ENCODE results near the gene ABCC5. TPM values are rescaled to one million over a fixed set of nuclear protein-coding genes. Genes with fewer than 3 reads are reported as not detected.
"Not testable (repeated sequence)": the region's sequence is repeated elsewhere in the genome, so short reads cannot be mapped to it uniquely, and the experiment has no call there.

The ABCC5 gene
- total and polyA plus RNA-seq, 2 experiments from 2014 or later: 68.8 to 92.0 TPM

- no peak for TF ChIP-seq CTCF (IDR thresholded peaks at IDR 0.05; ENCODE audit: low read depth, low read length)
- Histone ChIP-seq H3K27ac (no peak overlapping the region), H3K27me3 (no peaks in the 10 kb centered on the region), H3K9me3 (ENCODE audit: low read depth) (no peaks in the 10 kb centered on the region), H3K36me3 (peaks cover 2% of the 10 kb centered on the region), H3K4me3 (no peak overlapping the region), H3K4me1 (ENCODE audit: low read depth) (peaks cover 12% of the 10 kb centered on the region)
- no peak for DNase-seq (ENCODE audit: low read depth in 1 of 2, low spot score in 1 of 2)
Measured at GRCh38 chr3:183879243-183879642, 138.4 kb downstream of the ABCC5 start.

GRCh38 chr3:183878071-183878470 is 139.6 kb downstream of the ABCC5 start:
- Histone ChIP-seq H3K9me3 (ENCODE audit: low read depth) (no peaks in the 10 kb centered on the region), H3K27ac (no peak overlapping the region), H3K27me3 (no peaks in the 10 kb centered on the region), H3K4me1 (ENCODE audit: low read depth) (peaks cover 4% of the 10 kb centered on the region), H3K4me3 (no peak overlapping the region), H3K36me3 (peaks cover 2% of the 10 kb centered on the region)
- no peak for TF ChIP-seq CTCF (IDR thresholded peaks at IDR 0.05; ENCODE audit: low read depth, low read length)
- no peak for DNase-seq (ENCODE audit: low read depth in 1 of 2, low spot score in 1 of 2)

GRCh38 chr3:183877227-183877626 is 140.5 kb downstream of the ABCC5 start:
- H3K27ac ChIP-seq; DNase-seq (ENCODE audit: low read depth in 1 of 2, low spot score in 1 of 2); H3K4me1 ChIP-seq (ENCODE audit: low read depth); H3K36me3 ChIP-seq; H3K4me3 ChIP-seq; H3K9me3 ChIP-seq (ENCODE audit: low read depth); H3K27me3 ChIP-seq: not testable (repeated sequence)

- H3K9me3 ChIP-seq (ENCODE audit: low read depth): no peaks in the 10 kb centered on the region
- peaks cover 2% of the 10 kb centered on the region for H3K36me3 ChIP-seq
- no peak overlapping the region for H3K27ac ChIP-seq
- no peaks in the 10 kb centered on the region for H3K27me3 ChIP-seq
- TF ChIP-seq CTCF (IDR thresholded peaks at IDR 0.05; ENCODE audit: low read depth, low read length): no peak
- no peak for DNase-seq (ENCODE audit: low read depth in 1 of 2, low spot score in 1 of 2)
- H3K4me1 ChIP-seq (ENCODE audit: low read depth): no peaks in the 10 kb centered on the region
- H3K4me3 ChIP-seq: no peak overlapping the region
Measured at GRCh38 chr3:183875411-183875810, 142.3 kb downstream of the ABCC5 start.

- no peak overlapping the region for H3K4me3 ChIP-seq
- H3K27ac ChIP-seq: no peak overlapping the region
- H3K27me3 ChIP-seq: no peaks in the 10 kb centered on the region
- no peaks in the 10 kb centered on the region for H3K4me1 ChIP-seq (ENCODE audit: low read depth)
- DNase-seq (ENCODE audit: low read depth in 1 of 2, low spot score in 1 of 2): no peak
- H3K36me3 ChIP-seq: peaks cover 2% of the 10 kb centered on the region
- no peaks in the 10 kb centered on the region for H3K9me3 ChIP-seq (ENCODE audit: low read depth)
- no peak for TF ChIP-seq CTCF (IDR thresholded peaks at IDR 0.05; ENCODE audit: low read depth, low read length)
Measured at GRCh38 chr3:183873914-183874313, 143.8 kb downstream of the ABCC5 start.

- H3K4me1 ChIP-seq (ENCODE audit: low read depth): no peaks in the 10 kb centered on the region
- no peak for TF ChIP-seq CTCF (IDR thresholded peaks at IDR 0.05; ENCODE audit: low read depth, low read length)
- H3K27ac ChIP-seq: no peak overlapping the region
- H3K4me3 ChIP-seq: no peak overlapping the region
- no peak for DNase-seq (ENCODE audit: low read depth in 1 of 2, low spot score in 1 of 2)
- no peaks in the 10 kb centered on the region for H3K9me3 ChIP-seq (ENCODE audit: low read depth)
- H3K36me3 ChIP-seq: peaks cover 6% of the 10 kb centered on the region
- no peaks in the 10 kb centered on the region for H3K27me3 ChIP-seq
Measured at GRCh38 chr3:183871541-183871940, 146.1 kb downstream of the ABCC5 start.

All from cardiac muscle cell (in vitro differentiated cells and primary cell).